Testis (tissue), 2 donors: ENCODE measurements around the gene TREML1.

Experiments
- POLR2A ChIP-seq: fragments of 450-650 bp; IDR thresholded peaks from one replicate; pipeline ENCODE4 v1.6.1; 2017; ENCODE audit warnings: antibody characterized with exemption, mild to moderate bottlenecking, moderate library complexity
- TF ChIP-seq, protein P1 (sequence below), 3 experiments: fragments of 450-650 bp in 2 of 3; fragments of 200-600 bp in 1 of 3; sonication (generic) in 1 of 3; IDR thresholded peaks; one replicate each; pipeline ENCODE4 v1.5.1; 2016 to 2019; ENCODE audit warnings: antibody characterized with exemption in 3 of 3, mild to moderate bottlenecking in 2 of 3, moderate library complexity in 1 of 3

- TF ChIP-seq, protein P1, sequence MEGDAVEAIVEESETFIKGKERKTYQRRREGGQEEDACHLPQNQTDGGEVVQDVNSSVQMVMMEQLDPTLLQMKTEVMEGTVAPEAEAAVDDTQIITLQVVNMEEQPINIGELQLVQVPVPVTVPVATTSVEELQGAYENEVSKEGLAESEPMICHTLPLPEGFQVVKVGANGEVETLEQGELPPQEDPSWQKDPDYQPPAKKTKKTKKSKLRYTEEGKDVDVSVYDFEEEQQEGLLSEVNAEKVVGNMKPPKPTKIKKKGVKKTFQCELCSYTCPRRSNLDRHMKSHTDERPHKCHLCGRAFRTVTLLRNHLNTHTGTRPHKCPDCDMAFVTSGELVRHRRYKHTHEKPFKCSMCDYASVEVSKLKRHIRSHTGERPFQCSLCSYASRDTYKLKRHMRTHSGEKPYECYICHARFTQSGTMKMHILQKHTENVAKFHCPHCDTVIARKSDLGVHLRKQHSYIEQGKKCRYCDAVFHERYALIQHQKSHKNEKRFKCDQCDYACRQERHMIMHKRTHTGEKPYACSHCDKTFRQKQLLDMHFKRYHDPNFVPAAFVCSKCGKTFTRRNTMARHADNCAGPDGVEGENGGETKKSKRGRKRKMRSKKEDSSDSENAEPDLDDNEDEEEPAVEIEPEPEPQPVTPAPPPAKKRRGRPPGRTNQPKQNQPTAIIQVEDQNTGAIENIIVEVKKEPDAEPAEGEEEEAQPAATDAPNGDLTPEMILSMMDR (IDR thresholded peaks at IDR 0.05) = no peak
- no peak for TF ChIP-seq POLR2A
Measured at GRCh38 chr6:41160933-41161332, 6.8 kb upstream of the TREML1 start.
